ENCODE data around the gene ADAMTSL1.

Gene ADAMTSL1

DNA sequence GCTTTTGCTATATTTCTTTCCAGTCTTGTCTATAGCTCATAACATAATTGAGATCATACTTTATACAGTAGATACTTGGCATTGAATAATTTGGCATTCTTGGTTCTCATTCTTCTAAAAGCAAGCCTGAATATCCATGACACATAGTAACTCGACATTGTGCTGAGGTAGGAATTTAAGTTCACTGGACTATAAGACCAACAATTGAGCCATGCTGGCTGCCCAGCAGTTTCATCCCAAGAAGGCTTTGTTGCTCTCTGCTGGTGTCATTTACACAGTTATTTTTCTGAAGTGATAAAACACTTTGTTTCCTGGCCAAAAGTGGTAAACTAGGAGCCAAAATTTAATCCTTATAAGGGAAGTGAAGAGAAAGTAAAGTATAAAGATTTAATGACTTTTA is 192.0 kb downstream of the ADAMTSL1 start:
- no peak for DNase-seq (ENCODE audit: low read depth in 2 of 2)

GRCh38 chr9:18666348-18666747 is 192.4 kb downstream of the ADAMTSL1 start:
- no peak for DNase-seq (ENCODE audit: low read depth in 2 of 2)

- DNase-seq (ENCODE audit: low read depth in 2 of 2): no peak
Observed at GRCh38 chr9:18666986-18667772, 193.2 kb downstream of the ADAMTSL1 start.

- DNase-seq (ENCODE audit: low read depth in 2 of 2): no peak
Observed at GRCh38 chr9:18668944-18669343, 195.0 kb downstream of the ADAMTSL1 start.

DNA sequence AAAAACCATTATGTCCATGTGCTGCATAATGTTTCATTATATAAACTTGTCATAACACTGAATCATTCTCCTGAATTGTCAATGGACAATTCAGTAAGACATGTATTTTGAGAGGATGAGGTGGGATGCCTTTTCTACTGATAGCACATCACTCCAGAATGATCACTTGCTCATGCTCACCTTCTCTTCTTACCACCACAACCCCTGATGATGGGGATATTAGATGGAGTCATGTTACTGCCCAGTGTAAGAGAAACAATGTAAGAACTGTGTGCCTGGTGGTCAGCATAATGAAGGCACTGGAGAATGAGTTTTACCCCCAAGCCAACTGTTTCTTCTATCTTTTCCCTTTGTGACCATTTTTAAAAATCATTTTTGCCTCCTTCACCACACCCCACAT is 198.8 kb downstream of the ADAMTSL1 start:
- DNase-seq (ENCODE audit: low read depth in 2 of 2): no peak

DNA sequence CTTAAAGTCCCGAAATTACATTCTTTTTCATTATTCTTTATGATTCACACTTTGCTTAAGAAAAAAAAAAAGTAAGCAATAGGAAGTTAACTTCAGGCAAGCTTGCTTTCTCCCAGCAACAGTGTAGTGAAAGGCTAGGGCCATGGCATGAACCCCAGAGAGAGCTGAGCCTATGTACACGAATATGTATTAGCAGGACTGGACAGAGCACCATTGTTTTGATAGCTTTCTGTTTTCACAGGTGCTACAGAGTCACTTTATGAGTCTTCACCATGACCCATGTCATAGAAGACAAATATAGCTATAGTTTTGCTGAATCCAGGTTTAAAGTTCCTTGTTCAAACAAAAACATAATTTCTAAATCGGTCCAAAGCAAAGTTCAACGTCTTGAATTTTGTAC is 199.2 kb downstream of the ADAMTSL1 start:
- DNase-seq (ENCODE audit: low read depth in 2 of 2): no peak

DNA sequence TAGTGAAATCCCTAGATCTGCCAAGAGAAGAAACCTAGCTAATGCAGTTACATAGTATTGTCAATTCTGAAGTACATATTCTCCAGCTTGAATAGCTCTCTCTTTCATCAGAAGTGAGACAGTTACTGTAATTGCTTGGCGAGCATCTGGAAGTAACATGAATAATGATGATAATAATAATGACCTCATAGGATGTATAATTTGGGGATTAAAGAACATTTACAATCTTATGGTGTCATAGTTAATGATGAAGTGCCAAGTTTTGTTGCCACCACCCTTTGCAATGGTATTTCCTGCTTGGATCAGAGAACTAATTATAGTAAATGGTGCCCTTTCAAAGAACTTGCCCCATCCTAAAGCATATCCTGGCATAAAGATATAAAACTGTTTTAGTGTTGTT is 201.4 kb downstream of the ADAMTSL1 start:
- DNase-seq (ENCODE audit: low read depth in 2 of 2): no peak

GRCh38 chr9:18675973-18676372 is 202.0 kb downstream of the ADAMTSL1 start:
- DNase-seq (ENCODE audit: low read depth in 2 of 2): no peak

DNA sequence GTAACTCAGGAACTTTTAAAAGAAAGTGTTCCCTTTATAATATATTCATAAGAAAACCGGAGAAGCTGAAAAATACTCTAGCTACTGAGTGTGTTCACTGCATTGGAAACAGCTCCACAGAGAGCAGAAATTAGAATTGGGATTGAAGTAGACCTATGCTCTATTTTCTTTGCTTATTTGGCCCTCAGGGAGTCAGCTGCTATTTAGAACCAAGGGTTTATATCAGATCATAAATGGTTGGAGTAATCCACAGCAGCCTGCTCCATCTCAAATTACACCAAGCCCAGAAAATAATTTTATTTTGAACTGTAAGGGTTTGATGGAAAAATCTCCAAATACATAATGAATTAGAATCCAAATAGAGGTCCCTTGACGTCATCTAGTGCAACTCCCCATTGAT is 202.6 kb downstream of the ADAMTSL1 start:
- no peak for DNase-seq (ENCODE audit: low read depth in 2 of 2)

DNA sequence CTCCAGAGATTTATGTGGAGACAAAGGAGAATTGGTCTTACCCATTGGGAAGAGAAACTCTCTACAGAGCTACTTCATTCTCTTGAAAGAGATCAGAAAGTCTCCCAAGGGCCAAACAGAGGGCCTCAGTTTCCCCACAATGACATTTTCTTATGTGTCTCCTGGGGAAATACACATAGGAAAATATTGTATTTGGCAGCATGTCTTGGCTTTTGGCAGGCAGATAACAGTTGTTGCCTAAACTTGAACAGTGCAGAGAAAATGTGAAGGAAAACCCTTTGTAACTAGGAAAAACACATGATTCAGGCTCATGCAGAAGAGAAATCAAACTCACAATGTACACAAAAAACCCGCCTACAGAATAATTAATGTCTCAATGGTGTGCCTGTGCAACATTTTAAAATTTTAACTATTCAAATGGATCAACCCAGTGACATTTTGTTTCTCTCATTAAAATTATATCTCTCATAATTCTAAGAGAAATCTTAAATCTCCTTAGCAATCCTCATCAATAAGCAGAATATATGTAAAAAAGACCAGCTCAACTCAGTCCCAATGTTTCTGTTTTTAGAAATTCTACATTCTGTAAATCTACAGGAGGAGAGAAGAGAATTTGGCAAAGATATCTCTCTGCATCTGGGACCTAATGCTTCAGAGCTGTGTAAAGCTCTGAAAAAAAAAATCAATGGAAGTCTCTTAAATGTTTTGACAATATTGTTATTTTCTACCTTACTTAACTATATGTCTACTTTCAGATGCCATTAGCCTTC is 205.1 kb downstream of the ADAMTSL1 start:
- DNase-seq (ENCODE audit: low read depth in 2 of 2): no peak

DNA sequence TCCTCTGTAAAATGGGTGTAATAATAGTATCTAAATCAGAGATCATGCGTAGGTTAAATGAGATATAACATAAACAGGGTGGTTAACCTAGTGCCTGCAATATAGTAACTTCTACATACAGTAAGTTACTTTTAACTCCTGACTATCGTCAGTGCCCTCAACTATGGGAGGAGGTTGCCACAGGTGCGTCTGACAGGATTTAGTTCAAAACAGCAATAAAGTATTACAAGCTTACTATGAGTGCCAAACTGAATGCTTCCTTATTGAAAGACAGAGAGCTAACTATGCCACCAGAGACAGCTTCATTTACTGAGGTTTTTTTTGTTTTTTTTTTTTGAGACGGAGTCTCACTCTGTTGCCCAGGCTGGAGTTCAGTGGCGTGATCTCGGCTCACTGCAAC is 209.0 kb downstream of the ADAMTSL1 start:
- DNase-seq (ENCODE audit: low read depth in 2 of 2): no peak

GRCh38 chr9:18683312-18683711 is 209.4 kb downstream of the ADAMTSL1 start:
- DNase-seq (ENCODE audit: low read depth in 2 of 2): no peak

DNA sequence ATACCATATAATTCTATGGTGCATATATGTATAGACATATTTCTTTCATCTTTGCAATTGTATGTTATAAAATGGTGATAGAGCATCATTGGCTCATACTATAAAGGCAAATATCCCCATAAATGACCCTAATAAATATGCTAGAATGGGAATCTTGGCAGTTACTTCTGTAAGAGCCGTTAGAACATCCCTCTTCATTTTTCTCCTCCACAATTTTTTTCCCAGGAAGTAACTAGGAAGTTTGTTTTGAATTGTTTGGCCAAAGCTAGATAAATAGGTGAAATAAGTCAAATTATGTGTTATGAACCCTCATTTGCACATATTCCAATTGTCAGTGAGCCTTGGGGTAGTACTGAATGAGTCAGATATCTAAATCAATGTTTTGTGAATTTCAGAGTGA is 209.9 kb downstream of the ADAMTSL1 start:
- no peak for DNase-seq (ENCODE audit: low read depth in 2 of 2)

- DNase-seq (ENCODE audit: low read depth in 2 of 2): no peak
Observed at GRCh38 chr9:18684593-18685317, 210.8 kb downstream of the ADAMTSL1 start.

DNA sequence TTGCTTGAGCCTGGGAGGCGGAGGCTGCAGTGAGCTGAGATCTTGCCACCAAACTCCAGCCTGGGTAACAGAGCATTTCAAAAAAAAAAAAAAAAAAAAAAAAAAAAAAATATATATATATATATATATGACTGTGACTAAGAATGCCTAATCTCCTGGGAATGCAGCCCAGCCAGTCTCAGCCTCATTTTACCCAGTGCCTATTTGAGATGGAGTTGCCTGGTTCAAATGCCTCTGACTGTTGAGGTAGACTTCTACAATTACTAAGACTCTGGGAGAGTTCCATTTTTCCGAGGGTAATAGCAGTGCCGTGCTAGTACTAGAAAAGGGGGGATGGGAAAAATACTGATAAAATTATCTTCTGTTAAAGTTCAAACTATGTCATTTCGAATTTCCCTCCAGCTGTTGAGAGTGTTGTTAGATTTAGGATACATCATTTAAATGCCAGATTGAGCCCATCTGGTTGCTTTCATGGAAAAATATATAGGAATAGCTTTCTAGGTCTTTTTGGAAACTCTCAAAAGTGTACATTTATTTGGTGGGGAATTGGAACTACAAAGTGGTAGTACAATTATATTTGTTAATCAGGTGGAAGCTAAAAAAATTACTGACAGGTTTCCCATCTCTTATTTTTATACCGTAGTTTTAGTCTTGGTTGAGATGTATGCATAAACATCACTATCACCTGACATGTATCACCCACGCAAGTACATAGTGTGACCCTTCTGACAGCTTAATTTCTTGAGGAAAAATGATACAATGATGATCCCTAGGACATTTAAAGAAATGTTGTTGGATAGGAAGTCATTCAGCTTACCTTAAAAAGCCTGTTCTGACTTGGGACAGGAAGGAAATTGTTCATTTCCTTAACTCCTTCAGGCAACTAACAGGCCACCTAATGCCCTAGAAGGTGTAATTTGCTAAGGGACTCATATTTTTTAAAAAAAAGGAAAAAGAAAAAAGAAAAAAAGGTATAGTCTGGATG is 214.9 kb downstream of the ADAMTSL1 start:
- no peak for DNase-seq (ENCODE audit: low read depth in 2 of 2)

DNA sequence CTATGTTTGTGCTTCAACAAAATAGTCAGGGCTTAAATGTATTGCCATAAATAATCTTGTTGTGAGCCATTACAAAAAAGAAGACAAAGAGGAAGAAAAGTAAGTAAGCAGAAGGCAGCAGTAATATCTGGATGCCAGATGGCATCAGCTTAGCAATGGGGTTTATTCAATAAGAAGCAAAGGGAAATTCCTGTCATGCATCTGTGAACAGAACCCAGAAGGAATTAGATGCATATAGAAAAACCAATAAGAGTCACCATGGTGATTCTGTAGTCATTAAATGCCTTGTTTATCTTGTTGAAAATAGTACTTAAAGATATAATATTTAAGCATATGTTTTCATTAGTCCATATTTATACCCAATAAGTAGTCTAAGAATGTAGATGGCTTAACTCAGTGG is 216.0 kb downstream of the ADAMTSL1 start:
- DNase-seq (ENCODE audit: low read depth in 2 of 2): no peak

DNA sequence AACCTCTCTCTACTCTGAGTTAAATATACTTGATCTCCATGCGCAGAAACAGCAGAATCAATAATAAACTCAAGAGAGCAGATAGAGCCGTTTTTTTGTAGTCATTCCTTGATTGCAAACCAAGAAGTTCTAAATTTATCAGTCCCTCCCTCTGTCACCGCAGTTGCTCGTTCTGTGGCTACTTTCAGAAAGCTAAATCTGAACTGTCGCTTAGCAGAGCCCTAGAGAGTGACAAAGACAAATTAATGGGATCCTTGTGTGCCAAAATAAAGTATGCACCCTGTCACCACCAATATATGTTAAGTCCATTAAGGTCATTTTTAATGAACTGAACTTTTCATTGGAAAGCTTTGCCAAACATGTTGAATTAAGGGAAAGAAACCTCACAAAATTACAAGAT is 218.3 kb downstream of the ADAMTSL1 start:
- DNase-seq (ENCODE audit: low read depth in 2 of 2): no peak

DNA sequence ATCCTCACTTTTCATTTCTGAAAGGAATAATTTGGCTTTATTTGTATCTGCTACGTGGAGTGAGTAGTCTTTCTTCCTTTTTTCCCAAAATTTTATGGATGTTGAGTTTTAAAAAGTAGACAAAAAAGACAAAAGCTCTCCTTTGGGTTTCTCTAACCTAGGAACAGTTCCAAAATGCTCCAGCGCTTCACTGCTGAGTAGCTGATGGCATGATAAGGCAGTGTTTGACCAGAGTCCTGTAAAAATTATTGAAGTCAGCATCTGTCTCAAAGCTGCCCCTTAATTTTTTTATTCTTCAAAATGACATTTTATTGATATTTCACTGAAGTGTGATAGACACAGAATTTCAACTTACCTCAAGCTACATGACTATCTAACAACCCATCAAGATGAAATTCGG is 219.0 kb downstream of the ADAMTSL1 start:
- no peak for DNase-seq (ENCODE audit: low read depth in 2 of 2)

GRCh38 chr9:18694959-18695668 is 221.2 kb downstream of the ADAMTSL1 start:
- DNase-seq (ENCODE audit: low read depth in 2 of 2): no peak

GRCh38 chr9:18698992-18699391 is 225.0 kb downstream of the ADAMTSL1 start:
- no peak for DNase-seq (ENCODE audit: low read depth in 2 of 2)

DNA sequence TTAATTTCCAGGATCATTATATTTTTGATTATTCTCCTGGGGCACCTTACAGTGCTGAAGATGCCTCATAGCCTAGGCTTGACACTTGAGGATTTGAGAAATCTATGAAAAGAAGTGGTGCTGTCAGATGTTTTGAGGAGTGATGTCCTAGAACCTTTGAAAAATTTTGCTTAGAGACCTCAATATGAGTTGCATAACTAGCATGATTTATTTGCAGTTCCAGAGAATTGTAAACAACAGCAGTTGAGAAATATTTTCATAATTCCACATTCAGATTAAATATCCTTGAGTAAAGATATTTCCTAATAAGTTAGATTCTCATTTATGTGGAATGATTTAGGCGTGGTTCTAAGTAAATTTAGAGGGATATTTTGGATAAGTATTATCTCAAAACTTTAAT is 225.8 kb downstream of the ADAMTSL1 start:
- DNase-seq (ENCODE audit: low read depth in 2 of 2): no peak

All from stimulated activated CD8-positive, alpha-beta memory T cell treated with anti-CD3 and anti-CD28 coated beads, Interleukin-2, amount 100 ng/mL, for 1 hour (primary cell).